D341Med (cell line): ENCODE results near the gene SMAD9.
A peak's percentile ranks its signal among the peaks of the same experiment; 100 is the strongest.

Experiments used
- DNase-seq: peaks from one replicate; pipeline ENCODE4 v3.0.0; 2012; ENCODE audit warnings: low spot score

The SMAD9 gene

GRCh38 chr13:36817996-36818803 is 101.8 kb downstream of the SMAD9 start:
- DNase-seq: no peak

GRCh38 chr13:36815062-36815461 is 105.0 kb downstream of the SMAD9 start:
- DNase-seq: no peak

- DNase-seq: no peak
Observed at GRCh38 chr13:36814465-36814864, 105.6 kb downstream of the SMAD9 start.

GRCh38 chr13:36813225-36813624 is 106.8 kb downstream of the SMAD9 start:
- peak; percentile 37 for DNase-seq

GRCh38 chr13:36807616-36808015 is 112.4 kb downstream of the SMAD9 start:
- DNase-seq: no peak

GRCh38 chr13:36806102-36806501 is 113.9 kb downstream of the SMAD9 start:
- no peak for DNase-seq

- no peak for DNase-seq
Observed at GRCh38 chr13:36804588-36804987, 115.5 kb downstream of the SMAD9 start.

- peak; percentile 54 for DNase-seq
Observed at GRCh38 chr13:36801035-36801434, 119.0 kb downstream of the SMAD9 start.

GRCh38 chr13:36796052-36796451 is 124.0 kb downstream of the SMAD9 start:
- DNase-seq: no peak

- DNase-seq: no peak
Observed at GRCh38 chr13:36795463-36795862, 124.6 kb downstream of the SMAD9 start.
